SHP77 (cell line): ENCODE measurements around the gene PELO.

Source experiments
- DNase-seq, 2 experiments: peaks; one replicate each; lab custom pipeline; 2025; lab: John Stamatoyannopoulos, UW

Gene PELO

DNA sequence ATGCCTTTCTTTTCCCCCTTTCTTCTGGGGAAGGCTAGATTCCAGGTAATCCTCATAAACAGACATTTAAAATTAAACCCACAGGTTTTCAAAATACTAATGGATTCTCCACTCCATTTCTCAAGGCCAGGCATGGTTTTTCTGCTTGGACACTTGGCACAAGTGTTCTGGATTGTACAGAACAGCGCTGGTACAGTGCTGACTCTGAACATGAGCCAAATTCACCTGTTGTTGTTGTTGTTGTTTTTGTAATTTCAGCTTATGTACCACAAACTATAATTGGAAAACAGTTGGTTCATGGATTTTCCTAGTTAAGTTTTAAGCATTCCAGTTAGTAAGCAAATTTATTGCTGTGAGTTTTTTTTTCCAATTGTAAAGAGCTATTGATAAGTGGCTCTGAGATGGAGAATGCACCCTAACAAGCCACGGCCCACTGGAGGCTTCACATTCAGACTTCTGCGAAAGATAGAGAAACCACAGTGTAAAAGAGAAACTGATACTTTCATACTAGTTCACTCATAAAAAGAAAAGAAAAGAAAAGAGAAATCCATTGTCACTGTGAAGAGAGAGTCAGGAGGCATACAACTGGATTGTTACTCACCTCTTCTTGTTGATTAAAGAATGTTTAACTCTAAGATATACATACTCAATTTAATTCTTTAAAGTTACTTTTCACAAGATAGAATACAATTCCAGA, 16.2 kb upstream of the PELO start:
- DNase-seq: no peak

DNA sequence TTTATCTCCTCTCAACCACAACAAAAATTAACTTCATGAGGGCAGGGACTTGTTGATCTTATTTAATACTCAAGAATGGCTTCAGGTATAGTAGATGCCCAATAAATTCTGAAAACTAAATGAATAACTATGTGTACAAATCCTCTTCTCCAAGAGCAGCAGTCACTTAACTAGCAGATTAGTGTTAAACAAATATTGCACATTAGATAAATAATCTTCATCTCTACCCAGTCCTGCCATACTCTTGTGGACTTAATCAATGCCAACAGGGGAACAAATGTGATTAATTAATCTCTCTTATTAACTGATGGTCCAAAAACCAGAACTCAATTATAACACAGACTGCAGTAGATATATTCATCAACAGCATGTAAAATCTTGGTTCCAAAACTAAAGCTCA, 15.0 kb upstream of the PELO start:
- no peak for DNase-seq

DNA sequence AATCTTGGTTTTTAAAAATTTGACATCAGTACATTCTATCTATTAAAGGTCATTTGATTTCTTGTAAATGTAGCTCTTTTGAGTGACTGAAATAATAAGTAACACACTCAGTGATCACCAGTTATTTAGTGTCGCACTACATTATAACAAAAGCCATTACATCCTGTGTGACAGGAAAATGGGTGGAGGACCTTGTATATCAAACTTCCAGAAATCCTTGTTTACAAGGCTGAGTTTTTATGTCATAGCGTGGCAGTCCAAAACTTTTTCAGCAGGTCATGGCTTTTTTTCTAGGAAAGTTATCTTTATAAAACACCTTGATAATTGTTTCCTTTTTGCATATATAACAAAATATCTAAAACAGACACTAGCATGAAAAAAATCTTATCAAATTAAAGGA, 14.4 kb upstream of the PELO start:
- no peak for DNase-seq

DNA sequence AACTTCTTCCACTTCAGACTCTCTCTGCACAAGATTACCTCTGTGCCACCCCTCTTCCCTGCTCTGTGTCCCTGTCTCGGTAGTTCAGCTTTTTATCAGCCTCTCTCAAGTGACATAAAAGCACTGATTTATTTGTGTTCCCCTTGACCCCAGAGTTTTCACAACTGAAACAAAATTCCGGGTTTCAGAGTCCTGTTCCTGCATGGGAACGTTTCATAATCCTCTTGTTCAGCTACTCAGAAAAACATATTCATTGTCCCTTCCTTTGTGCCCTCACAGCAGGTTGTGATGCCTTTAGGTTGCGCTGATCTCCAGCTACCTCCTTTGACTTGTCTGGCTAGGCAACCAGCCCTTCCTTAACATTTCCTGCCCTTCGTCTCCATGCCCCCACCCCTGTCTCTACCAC, 13.7 kb upstream of the PELO start:
- no peak for DNase-seq

DNA sequence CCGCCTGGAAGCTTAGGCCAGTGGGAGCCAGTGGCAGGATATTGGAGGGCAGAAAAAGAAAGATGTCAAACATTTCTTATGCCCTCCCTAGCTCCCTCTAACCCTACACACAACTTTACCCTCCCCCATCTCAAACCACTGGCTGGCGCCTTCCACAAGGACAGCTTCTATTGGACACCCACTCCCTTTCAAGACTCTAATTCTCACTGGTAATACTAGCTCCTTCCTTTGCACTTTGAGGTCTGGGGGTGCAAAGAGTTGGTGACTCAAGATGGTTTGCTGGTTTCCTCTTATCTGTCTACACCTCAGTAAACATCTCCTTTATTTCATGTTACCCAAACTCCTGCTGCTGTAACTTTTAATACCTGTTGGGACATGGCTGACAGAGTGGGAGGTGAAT, 11.6 kb upstream of the PELO start:
- no peak for DNase-seq

DNA sequence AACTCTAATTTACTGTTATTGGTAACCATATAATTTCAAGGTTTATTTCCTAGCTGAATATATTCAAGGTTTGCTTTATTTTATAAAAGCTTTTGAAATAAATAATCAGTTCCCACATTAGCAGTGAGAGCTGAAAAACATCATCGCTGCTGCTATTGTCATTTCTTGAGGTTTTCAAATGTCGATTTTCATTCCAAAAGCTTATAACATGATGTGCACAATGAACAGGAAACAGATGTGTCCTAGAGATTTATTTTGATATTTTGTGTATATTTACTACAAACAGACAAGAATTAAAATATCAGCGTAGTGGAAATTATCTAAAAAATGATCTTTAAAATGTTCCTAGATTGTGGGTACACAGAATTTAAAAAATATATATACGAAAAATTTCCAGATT, 10.5 kb upstream of the PELO start:
- DNase-seq: no peak

DNA sequence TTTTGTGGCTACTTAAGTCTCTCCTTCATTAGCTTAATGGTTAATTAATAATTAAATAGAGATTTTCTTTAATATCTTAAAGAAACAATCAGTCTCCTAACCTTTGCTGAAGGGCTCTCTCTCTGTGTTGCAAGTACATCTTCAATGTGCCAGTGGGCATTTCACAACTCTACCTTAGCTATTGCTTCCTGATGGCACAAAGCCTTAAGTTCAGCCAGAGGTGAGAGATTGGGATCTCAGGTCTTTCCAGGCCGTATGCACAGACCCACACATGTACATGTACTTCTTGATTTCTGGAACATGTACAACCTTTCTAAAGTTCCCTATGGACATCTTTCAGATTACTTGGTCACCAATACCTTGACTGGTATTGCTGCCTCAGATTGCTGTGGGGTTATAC, 8.9 kb upstream of the PELO start:
- DNase-seq: no peak

DNA sequence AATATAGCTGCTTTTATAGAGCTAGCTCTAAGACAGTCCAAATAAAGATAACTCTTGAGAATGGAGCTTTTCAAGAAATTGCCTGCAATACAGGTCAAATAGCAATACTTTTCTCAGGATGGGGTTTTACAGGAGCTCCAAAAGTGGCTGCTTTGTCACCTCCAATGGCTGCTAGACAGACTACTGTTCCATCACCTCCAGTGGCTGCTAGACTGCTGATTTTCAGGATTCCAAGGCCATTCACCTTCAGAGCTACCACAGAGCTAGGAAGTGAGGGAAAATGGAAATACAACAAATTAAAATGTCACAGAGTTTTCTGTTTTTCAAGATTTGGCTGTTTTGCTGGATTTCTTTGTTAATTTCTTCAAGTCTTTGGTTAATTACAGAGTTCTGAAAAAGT, 8.5 kb upstream of the PELO start:
- no peak for DNase-seq

DNA sequence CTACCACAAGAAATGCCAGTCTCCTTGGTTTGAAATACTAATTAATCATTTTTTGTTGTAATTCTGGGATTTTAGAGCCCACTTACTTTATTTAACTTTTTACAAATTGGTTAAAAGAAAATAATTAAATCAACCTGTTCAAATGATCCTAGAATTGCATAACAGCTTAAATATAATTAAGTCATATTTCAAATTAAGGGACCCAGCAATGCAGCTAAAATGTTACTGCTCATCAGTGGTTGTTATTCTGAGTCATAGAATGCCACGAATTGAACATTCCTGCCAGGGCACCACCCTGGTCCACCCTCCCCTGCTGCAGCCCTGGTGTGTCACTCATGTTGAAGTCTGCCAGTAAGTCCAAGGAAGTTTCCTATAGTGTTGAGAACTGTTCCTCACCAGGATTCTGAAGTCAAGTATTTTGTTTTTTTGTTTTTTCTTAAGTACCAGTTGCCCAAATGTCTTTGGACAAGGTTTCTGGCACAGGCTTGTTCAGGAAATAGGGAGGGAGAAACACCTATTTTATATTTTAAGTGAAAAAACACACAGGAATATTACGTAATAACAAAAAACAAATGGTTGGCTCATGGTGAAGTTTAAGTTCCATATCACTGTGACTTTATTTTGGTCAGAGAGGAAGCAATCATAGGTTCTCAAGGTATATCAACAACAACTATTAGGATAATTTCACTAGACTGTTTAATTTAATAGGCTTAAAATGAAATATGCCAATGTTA, 4.3 kb upstream of the PELO start:
- DNase-seq: no peak

DNA sequence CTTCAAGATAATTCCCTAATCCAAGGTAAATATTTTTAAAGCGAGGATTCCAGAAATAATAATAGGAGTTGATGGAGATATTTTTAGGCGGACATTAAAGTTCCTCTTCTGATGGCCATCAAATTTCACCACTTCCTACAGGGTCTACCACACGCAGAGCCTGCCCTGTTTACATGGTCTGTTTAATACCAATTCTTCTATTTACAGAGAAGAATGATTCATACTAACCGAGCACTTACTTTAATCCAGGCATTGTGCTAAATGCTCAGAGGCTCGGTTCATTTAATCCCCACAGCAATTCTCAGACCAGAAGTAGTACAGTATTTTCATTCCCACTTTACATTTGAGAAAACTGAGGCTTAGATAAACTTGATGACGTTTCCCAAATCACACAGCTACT, 3.0 kb upstream of the PELO start:
- peak; percentile 15 to 29 for DNase-seq

DNA sequence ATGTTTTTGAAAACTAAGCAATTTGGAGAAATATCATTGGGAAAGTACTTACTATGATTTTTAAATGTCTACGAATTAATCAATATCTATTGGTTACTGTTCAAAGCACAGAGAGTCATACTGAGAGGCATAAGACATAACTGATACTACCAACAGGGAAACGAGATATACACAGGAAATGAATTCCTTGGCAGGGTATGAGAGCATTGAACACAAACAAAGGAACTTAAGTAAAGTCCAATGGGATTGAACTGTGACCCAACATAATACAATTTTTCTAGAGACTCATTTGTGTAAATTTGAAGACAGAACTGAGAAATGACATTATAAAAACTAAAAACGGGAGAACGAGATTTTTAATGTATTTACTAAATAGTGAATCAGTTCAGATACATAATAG, 1.3 kb upstream of the PELO start:
- no peak for DNase-seq

DNA sequence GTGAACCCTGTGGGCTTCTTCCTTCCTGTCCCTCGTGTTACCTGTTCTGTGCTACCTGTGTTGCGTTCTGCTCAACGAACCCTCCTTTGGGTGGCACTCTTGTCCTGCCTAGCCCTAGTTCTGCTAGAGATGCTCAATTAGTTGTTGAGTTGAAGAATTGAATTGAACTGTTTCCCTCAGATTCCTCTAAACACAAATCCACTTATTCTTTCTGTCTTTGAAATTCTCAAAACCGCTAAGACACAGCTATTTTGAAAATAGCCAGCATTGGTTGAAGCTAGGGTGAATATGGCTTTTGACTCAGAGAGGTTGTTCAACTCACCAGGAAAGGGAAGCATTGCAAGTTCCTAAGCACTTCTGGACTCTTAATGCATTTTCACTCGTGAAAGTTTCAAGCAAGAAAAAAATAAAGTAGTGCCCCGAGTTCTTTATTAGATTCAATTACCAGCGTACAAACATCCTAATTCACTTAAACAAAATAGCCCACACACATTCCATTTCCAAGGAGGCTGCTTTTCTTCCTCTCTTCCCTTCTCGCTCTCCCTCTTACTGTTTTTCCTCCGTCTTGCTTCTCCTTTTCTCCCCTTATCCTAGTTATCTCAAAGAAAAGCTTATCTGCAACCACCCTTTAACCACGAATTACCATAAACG, 642 bp upstream of the PELO start:
- no peak for DNase-seq

DNA sequence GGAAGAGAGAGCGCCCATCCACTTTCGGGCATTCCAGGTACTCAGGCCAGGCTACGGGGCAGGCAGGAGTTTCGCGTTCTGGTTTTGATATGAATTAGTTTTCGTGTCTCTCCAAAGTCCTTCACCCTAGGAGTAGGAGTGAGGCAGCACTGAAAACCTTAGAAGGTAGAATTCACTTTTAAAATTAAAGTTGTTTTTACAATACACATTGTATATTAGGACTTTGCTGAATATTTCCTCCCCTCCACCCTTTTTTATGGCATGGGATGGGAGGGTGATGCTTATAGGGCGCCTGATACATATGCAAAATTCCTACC, 747 bp downstream of the PELO start:
- DNase-seq: no peak

DNA sequence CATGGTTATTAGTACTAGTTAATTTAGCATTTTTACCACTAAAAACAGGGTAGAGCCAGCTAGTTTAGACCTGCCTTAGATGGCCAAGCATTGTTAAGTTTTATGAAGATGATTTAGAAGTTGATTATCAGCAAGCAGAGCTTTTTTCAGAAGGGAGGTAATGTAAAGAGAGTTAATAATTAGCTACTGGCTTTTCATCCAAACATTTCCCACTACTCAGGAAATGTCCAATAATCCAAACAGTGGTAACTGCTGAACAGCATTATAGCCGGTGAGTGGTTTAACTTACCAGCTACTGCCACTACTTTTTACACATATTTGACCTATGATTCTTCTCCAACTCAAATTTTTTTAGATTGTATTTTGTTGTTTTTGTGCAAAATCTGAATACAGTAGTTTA, 1.7 kb downstream of the PELO start:
- DNase-seq: no peak

DNA sequence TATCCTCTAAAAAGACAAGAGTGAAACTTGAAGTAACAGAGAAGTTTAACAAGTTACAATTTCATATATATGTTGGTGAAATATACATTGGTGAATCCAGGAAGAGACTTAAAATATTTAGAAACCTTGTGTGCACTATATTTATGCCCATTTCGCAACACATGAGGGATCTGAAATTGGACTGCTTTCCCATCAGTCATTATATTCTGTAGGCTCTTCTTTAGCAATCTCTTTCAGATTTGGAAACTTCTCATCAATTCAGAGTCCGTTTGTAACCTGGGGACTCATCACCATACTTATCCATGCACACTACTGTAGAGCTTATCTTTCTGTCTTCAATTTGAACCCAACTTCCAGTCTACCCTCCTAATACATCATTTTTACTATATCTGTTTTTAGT, 2.1 kb downstream of the PELO start:
- DNase-seq: no peak

DNA sequence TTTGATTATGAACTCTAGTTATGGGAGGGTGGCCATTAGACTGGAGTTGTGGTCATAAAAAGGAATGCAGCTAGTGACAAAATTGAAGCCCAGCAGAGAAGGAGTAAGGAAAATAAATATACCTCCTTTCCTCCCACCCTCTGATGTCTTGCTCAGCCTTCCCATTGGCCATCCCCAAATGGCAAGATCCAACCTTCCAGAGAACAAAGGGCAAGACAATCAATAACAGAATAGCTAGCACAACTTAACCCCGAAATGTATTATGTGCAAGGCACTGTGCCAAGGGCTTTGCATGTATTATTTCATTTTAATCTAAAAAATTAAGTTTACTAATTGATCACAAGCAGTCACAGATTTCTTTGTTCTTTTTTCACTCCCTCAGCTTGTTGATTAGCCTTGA, 3.6 kb downstream of the PELO start:
- DNase-seq: no peak

DNA sequence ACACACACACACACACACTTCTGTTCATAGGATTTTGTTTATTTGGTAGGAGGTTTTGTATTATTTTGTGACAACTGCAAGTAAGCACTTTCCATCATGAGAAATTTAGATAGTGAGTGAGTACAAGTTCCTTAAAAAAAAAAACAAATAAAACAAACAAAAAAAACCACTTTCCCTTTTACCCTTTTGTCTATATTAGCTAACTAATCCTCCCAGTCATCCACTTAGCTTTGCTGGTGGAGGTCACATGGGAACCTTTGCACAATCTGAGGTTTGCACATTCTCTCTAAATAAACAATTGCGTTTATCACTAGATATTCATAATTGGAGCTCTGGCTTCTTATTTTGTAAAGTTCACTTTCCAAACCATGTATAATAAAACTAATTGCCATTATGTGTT, 6.8 kb downstream of the PELO start:
- DNase-seq: no peak

DNA sequence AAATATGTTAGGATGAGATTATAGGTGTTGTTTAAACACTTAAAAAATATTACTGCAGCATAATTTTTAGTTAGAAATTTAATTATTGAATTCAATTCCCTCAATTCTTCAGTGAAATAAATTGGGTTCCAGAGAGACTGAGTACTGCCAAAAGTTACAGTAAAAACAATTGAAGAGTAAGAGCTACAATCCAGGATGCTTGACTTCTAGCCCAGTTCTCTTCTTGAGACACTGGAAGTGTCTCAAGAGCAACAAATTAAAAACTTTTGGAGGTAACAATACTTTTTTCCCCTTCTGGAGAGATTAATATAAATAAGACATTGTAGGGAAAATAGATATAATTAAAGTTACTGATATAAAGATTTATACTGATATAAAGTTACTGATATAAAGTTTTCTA, 8.3 kb downstream of the PELO start:
- no peak for DNase-seq

DNA sequence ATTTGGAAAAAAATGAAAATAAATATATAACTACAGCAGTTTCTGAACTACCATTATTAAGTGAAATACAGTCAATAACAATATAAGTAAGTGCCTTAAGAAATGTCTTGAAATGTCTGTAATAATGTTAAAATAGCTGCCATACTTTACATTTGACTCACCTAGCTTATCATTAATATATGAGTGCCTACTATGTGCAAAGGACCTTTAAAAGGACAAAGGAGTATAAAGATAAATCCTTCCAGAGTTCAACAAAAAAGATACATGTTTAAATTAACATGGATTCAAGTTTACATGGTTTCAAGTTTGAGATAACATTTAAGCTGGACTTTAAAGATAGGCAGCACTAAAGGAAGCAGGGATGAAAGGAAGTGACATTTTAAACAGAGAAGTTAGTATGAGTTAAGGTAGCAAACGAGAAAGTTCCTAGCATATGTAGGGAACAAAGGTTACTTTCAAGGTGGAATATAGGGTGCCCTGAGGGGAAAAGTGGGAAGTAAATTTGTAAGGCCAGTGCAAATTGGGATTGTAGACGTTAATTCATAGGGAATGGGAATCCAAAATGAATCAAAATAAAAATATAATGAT, 8.9 kb downstream of the PELO start:
- no peak for DNase-seq

DNA sequence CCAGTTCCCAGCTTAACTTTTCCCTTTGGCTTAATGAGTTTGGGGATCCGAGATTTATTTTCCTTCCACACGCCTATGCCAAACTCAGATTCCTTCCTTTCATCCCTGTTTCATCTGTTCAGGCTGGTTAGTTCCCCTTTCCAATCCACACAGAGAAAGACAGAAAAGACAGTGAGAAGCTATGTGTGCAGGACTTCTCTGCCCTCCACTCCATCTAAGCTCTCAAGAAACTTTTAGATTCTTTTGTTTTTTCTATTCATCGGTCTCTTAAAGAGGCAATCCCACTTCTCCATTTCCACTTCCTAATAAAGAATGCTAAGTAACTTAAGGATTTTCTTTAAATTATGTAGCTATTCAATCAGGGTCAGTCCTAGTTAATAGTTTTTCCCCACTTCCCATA, 11.2 kb downstream of the PELO start:
- no peak for DNase-seq

DNA sequence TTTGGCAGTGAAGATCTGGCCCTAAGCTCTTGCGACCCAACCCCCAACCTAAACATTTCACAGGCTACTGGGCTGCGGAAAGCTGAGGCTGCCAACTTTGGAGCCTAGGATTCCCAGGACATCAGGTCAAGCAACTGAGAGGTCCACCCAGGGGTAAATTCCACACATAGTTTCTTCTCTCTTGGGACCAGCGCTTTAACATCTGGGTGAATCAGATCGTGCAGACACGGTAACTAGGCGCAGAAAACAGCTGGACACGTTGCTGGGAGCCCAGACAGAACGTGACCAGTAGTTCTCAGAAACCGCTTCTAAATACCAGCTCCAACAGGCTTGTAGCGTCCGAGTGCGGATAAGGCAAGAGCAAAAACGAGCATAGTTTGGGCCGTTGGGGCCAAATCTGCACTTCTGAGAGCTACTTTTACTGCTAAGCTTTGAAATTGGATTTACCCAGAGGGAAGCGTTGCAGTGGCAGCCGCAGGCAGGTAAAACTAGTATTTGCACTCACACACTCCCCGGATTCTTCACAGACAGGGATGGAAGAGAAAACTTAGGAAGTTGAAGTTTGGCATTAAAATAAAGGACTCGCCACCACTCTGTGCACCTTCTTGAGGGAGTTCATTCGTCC, 11.8 kb downstream of the PELO start:
- peak in 1 of 2 experiments; percentile 18 for DNase-seq

DNA sequence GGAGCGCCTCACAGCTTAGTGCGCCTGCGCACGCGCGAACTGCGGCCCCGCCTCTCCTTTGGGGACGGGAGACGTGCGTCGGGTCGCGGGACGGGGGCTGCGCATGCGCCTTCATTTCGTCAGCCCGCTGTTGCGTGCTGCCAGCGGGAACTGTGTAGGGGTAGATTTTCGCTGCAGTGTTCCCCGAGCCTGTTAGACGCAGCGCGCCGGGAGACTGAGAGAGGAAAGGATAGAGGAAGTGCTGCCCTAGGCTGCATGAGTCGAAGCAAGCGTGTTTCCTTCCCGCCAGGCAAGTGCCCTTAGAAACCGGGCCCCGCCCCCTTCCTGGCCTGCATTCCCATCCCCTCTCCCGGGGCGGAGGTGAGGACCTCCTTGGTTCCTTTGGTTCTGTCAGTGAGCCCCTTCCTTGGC, 12.3 kb downstream of the PELO start:
- peak; percentile 85 to 90 for DNase-seq
